ENCODE data around the gene PRPF19. TPM values are rescaled to one million over a fixed set of nuclear protein-coding genes. Genes with fewer than 3 reads are reported as not detected.

The PRPF19 gene
- total RNA-seq, 4 donors from 2014 or later = 50.3 to 93.9 (median 58.0) TPM

DNA sequence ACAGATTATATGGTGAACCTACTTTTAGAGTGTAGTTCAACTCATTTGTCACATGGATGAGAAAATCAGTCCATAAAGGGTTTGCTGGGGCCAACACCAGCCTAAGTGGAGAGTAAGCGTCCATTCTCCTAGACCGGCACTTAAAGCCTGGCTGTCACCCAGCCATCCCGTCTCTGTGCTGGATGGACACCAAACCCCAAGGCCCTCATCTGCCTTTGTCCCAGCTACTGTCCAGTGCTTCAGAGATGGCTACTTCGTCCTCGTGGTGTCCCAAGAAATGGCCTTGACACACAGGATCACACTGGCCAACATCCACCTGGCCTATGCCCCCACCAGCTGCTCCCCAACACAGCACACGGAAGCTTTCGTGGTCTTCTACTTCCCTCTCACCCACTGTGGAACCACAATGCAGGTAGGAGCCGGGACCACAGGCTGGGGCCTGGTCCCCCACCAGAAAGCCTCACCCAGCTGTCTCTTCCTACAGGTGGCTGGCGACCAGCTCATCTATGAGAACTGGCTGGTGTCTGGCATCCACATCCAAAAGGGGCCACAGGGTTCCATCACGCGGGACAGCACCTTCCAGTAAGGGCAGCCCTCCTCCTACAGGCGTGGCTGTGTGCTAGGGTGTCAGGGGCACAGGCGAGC, 35.5 kb downstream of the PRPF19 start:
- ATAC-seq (ENCODE audit: low FRiP score) (no peak), DNase-seq (ENCODE audit: low spot score) (no peak)
- TF ChIP-seq CTCF (IDR thresholded peaks at IDR 0.05) = no peak

- ATAC-seq (ENCODE audit: low FRiP score) = no peak
- no peak for TF ChIP-seq CTCF (IDR thresholded peaks at IDR 0.05)
- no peak for DNase-seq (ENCODE audit: low spot score)
Measured at GRCh38 chr11:60870276-60870675, 36.1 kb downstream of the PRPF19 start.

DNA sequence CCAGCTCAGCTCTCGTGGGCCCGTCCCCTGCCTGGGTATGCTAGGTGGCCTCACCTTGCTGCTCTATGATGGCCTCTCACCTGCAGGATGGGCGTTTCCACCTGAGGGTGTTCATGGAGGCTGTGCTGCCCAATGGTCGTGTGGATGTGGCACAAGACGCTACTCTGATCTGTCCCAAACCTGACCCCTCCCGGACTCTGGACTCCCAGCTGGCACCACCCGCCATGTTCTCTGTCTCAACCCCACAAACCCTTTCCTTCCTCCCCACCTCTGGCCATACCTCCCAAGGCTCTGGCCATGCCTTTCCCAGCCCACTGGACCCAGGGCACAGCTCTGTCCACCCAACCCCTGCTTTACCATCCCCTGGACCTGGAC, 36.9 kb downstream of the PRPF19 start:
- DNase-seq (ENCODE audit: low spot score) = no peak
- no peak for TF ChIP-seq CTCF (IDR thresholded peaks at IDR 0.05)

GRCh38 chr11:60868682-60869450, 37.5 kb downstream of the PRPF19 start:
- ATAC-seq (ENCODE audit: low FRiP score) (no peak), DNase-seq (ENCODE audit: low spot score) (no peak)
- TF ChIP-seq CTCF (IDR thresholded peaks at IDR 0.05) = no peak

More for the DNA sequence above, 36.9 kb downstream of the PRPF19 start:
- no peak for ATAC-seq (ENCODE audit: low FRiP score)

DNA sequence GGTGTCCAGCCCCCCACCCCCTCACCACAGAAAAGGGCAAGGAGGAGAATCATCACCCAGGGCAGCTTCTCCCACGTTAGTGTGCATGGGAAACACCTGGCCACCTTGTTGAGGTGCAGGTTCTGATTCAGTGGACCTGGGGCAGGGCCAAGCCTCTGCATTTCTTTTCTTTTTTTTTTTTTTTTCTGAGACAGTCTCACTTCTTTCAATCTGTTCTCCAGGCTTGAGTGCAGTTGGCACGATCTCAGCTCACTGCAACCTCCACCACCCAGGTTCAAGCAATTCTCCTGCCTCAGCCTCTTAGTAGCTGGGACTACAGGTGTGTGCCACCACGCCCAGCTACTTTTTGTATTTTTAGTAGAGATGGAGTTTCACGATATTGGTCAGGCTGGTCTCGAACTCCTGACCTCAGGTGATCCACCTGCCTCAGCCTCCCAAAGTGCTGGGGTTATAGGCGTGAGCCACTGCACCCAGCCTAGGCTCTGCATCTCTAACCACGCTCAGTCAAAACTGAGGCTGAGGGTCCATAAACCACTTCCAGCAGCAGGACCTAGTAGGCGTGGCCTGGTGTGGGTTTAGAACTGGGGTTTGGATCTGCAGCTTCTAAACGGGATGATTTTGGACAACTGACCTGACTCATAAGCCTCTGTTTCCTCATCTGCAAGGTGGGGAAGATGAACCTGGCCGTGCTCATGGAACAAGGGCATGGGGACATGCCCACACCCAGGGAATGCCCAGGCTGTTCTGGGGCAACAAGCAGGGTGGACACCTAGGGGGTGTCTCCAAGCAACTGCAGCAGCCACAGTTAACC, 38.3 kb downstream of the PRPF19 start:
- ATAC-seq (ENCODE audit: low FRiP score) (no peak), DNase-seq (ENCODE audit: low spot score) (no peak)
- no peak for TF ChIP-seq CTCF (IDR thresholded peaks at IDR 0.05)

- no peak for ATAC-seq (ENCODE audit: low FRiP score)
- TF ChIP-seq CTCF (IDR thresholded peaks at IDR 0.05) = no peak
- DNase-seq (ENCODE audit: low spot score) = no peak
Measured at GRCh38 chr11:60866911-60867870, 39.2 kb downstream of the PRPF19 start, which contains the start of gene ZP1. Gene ZP1 (plus strand): TSS chr11:60867542. CDS start chr11:60867562, 20 bp downstream.
